HCT116 (cell line): Measurements from ENCODE around the gene VAV1.

ENCODE experiments used
- CEBPB ChIP-seq: IDR thresholded peaks from 2 replicates; pipeline ENCODE4 v1.6.1; 2012; ENCODE audit warnings: low read depth
- CTCF ChIP-seq, 3 experiments: fragments of 200-600 bp in 1 of 3; sonication (generic) in 1 of 3; IDR thresholded peaks in 2 of 3; conservative IDR thresholded peaks in 1 of 3; 2 replicates each; pipeline ENCODE4 v1.5.1; 2012 to 2017; ENCODE audit warnings: low read depth in 2 of 3, low read length in 2 of 3, antibody characterized with exemption in 1 of 3, borderline replicate concordance in 1 of 3, control low read depth in 1 of 3, mild to moderate bottlenecking in 1 of 3, mixed read lengths in 1 of 3, mixed run types in 1 of 3, moderate library complexity in 1 of 3; ENCODE audit not compliant: insufficient read depth in 1 of 3
- EZH2 ChIP-seq: fragments of 200-600 bp; sonication (generic); IDR thresholded peaks from 2 replicates; pipeline ENCODE4 v1.6.1; 2017; ENCODE audit warnings: antibody characterized with exemption, mixed run types
- POLR2A ChIP-seq: IDR thresholded peaks from 2 replicates; pipeline ENCODE4 v1.7.0; 2011; ENCODE audit warnings: borderline replicate concordance; ENCODE audit not compliant: insufficient read depth, insufficient read length; ENCODE audit errors: extremely low read depth
- POLR2AphosphoS5 ChIP-seq: IDR thresholded peaks from 2 replicates; pipeline ENCODE4 v1.6.1; 2011; ENCODE audit warnings: mild to moderate bottlenecking, low read depth, low read length, moderate library complexity
- SRF ChIP-seq: IDR thresholded peaks from 2 replicates; pipeline ENCODE4 v1.6.1; 2012; ENCODE audit warnings: low read depth
- TCF7L2 ChIP-seq: IDR thresholded peaks from 2 replicates; pipeline ENCODE4 v1.7.0; 2011; ENCODE audit warnings: borderline replicate concordance, inconsistent platforms; ENCODE audit not compliant: insufficient read depth, insufficient read length; ENCODE audit errors: extremely low read depth
- ZBTB33 ChIP-seq: IDR thresholded peaks from 2 replicates; pipeline ENCODE4 v1.6.1; 2011; ENCODE audit warnings: mild to moderate bottlenecking, low read length, moderate library complexity; ENCODE audit not compliant: insufficient replicate concordance; ENCODE audit errors: extremely low read depth

GRCh38 chr19:6838062-6838655 lies 65.7 kb downstream of the VAV1 start:
- TF ChIP-seq CEBPB (no peak), SRF (no peak), TCF7L2 (no peak), EZH2 (no peak), CTCF (IDR thresholded peaks at IDR 0.05 in 2 of 3, conservative IDR thresholded peaks at IDR 0.05 in 1 of 3; ENCODE audit: borderline replicate concordance in 1 of 3, insufficient read depth in 1 of 3, low read depth in 2 of 3, low read length in 2 of 3) (no peak), POLR2A (no peak), ZBTB33 (no peak), POLR2AphosphoS5 (no peak)
